ENCODE data around the gene BICD2. TPM values are rescaled to one million over a fixed set of nuclear protein-coding genes. Genes with fewer than 3 reads are reported as not detected.

Gene BICD2
- total RNA-seq, 2 donors from 2014 or later: 22.2 to 48.3 TPM

GRCh38 chr9:92745331-92745730 is 19.3 kb downstream of the BICD2 start:
- Histone ChIP-seq H3K9me3 (no peaks in the 10 kb centered on the region), H3K27me3 (replicated peaks; ENCODE audit: insufficient read depth) (no peaks in the 10 kb centered on the region), H3K27ac (no peak overlapping the region), H3K4me3 (no peak overlapping the region), H3K4me1 (replicated peaks) (peaks cover 2% of the 10 kb centered on the region), H3K36me3 (no peaks in the 10 kb centered on the region)
- 87% methylated on average over 4 of the region's 4 CpGs for WGBS
- no peak for DNase-seq (ENCODE audit: low spot score)
- intact Hi-C loops (cut with DNase I): no loop called here
- TF ChIP-seq POLR2AphosphoS5 (IDR thresholded peaks at IDR 0.05) (no peak), CTCF (IDR thresholded peaks at IDR 0.05) (no peak), POLR2A (IDR thresholded peaks at IDR 0.05) (no peak)

- no peak for DNase-seq (ENCODE audit: low spot score)
- intact Hi-C loops (cut with DNase I): no loop called here
- no peaks in the 10 kb centered on the region for H3K36me3 ChIP-seq
- no peaks in the 10 kb centered on the region for H3K9me3 ChIP-seq
- WGBS: 87% methylated on average over 3 of the region's 3 CpGs
- peaks cover 10% of the 10 kb centered on the region for H3K4me1 ChIP-seq (replicated peaks)
- H3K27ac ChIP-seq: peak overlapping the region in 1 of 2 donors; percentile 24
- no peak overlapping the region for H3K4me3 ChIP-seq
- H3K27me3 ChIP-seq (replicated peaks; ENCODE audit: insufficient read depth): no peaks in the 10 kb centered on the region
- no peak for TF ChIP-seq CTCF (IDR thresholded peaks at IDR 0.05)
Measured at GRCh38 chr9:92740969-92741368, 23.7 kb downstream of the BICD2 start.

- peaks cover 10% of the 10 kb centered on the region for H3K4me1 ChIP-seq (replicated peaks)
- H3K4me3 ChIP-seq: no peak overlapping the region
- intact Hi-C loops (cut with DNase I): no loop called here
- H3K9me3 ChIP-seq: no peaks in the 10 kb centered on the region
- H3K27ac ChIP-seq: peak overlapping the region in 1 of 2 donors; percentile 24
- no peak for TF ChIP-seq POLR2A (IDR thresholded peaks at IDR 0.05)
- TF ChIP-seq POLR2AphosphoS5 (IDR thresholded peaks at IDR 0.05): no peak
- TF ChIP-seq CTCF (IDR thresholded peaks at IDR 0.05): no peak
- DNase-seq (ENCODE audit: low spot score): no peak
- H3K36me3 ChIP-seq: no peaks in the 10 kb centered on the region
- 34% methylated on average over 7 of the region's 7 CpGs for WGBS
- H3K27me3 ChIP-seq (replicated peaks; ENCODE audit: insufficient read depth): no peaks in the 10 kb centered on the region
Measured at GRCh38 chr9:92740446-92740961, 24.1 kb downstream of the BICD2 start.

- H3K36me3 ChIP-seq: no peaks in the 10 kb centered on the region
- TF ChIP-seq POLR2AphosphoS5 (IDR thresholded peaks at IDR 0.05): no peak
- no peak for TF ChIP-seq POLR2A (IDR thresholded peaks at IDR 0.05)
- no peak for TF ChIP-seq CTCF (IDR thresholded peaks at IDR 0.05)
- 60% methylated on average over 3 of the region's 3 CpGs for WGBS
- intact Hi-C loops (cut with DNase I): no loop called here
- H3K4me1 ChIP-seq (replicated peaks): peaks cover 10% of the 10 kb centered on the region
- no peak overlapping the region for H3K4me3 ChIP-seq
- no peaks in the 10 kb centered on the region for H3K27me3 ChIP-seq (replicated peaks; ENCODE audit: insufficient read depth)
- no peaks in the 10 kb centered on the region for H3K9me3 ChIP-seq
- H3K27ac ChIP-seq: peak overlapping the region in 1 of 2 donors; percentile 55
- DNase-seq (ENCODE audit: low spot score): no peak
Measured at GRCh38 chr9:92740009-92740408, 24.6 kb downstream of the BICD2 start.

- TF ChIP-seq POLR2AphosphoS5 (IDR thresholded peaks at IDR 0.05) (no peak), POLR2A (IDR thresholded peaks at IDR 0.05) (no peak), CTCF (IDR thresholded peaks at IDR 0.05) (no peak)
- Histone ChIP-seq H3K4me3 (no peak overlapping the region), H3K27me3 (replicated peaks; ENCODE audit: insufficient read depth) (no peaks in the 10 kb centered on the region), H3K36me3 (no peaks in the 10 kb centered on the region), H3K27ac (peak overlapping the region; percentile 46 to 55), H3K4me1 (replicated peaks) (peaks cover 10% of the 10 kb centered on the region), H3K9me3 (no peaks in the 10 kb centered on the region)
- intact Hi-C loops (cut with DNase I): no loop called here
- WGBS: 87% methylated on average over 11 of the region's 11 CpGs
- no peak for DNase-seq (ENCODE audit: low spot score)
Measured at GRCh38 chr9:92739346-92739970, 25.2 kb downstream of the BICD2 start.

All from prostate gland (tissue), 2 donors.